HL-60/S4 treated with phorbol 12-myristate 13-acetate at 8.2 ng/mL for 4 days and 3 days (cell line): ENCODE data around the gene MRPL24.

Experiments
- in situ Hi-C: fragments of 300-500 bp; cut with MboI; formaldehyde crosslinking; loops from 2 replicates; pipeline ENCODE4 v1.15.0; 2022; ENCODE audit warnings: low sequenced_read_pairs

MRPL24 gene

GRCh38 chr1:156744786-156745419 lies 4.0 kb upstream of the MRPL24 start:
- in situ Hi-C loops = no loop called here

GRCh38 chr1:156744344-156744743 lies 3.5 kb upstream of the MRPL24 start:
- in situ Hi-C loops = no loop called here

DNA sequence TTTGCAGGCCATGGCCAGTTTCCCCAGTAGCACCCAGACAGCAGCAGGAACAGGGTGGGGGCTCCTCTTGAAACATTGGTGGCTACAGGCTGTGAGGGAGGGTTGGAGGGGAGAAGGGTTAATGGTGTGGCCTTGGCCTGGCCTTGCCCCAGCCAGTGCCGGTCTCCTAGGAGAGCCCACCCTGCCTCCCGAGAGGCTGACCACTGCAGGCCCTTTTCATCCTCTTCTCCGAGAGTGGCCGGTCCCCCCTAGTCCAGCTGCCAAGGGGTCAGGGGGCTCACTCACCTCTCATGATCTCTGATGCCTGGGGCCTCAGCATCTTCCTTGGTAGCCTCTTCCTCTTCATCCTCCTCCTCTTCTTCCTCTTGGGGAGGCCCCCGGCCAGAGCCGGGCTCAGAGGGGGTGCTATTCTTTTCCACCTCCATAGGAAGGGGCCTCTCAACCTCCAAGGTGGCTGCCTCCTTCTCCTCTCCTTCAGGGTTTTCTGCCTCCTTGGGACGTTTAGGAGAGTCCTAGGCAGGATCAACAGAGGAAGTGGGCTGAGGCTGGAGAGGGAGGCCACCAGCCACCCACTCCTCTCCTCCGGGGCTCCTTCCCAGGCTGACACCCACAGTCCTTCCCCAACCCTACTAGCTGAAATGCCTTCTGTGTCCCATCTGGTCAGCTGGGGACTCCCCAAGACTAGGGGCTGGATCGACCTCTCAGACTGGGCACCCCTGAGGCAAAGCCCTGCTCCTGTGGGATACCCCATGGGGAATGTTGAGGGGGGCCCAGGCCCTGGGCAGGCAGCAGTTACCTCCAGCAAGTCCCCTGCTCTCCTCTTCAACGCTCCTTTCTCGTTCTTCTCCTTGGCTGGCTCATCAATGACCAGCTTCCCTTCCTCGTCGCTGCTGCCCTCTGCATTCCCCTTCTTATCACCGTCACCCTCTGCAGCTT lies 2.7 kb upstream of the MRPL24 start:
- in situ Hi-C loops = no loop called here

- in situ Hi-C loops = no loop called here
Observed at GRCh38 chr1:156742801-156743200, 1.9 kb upstream of the MRPL24 start.

DNA sequence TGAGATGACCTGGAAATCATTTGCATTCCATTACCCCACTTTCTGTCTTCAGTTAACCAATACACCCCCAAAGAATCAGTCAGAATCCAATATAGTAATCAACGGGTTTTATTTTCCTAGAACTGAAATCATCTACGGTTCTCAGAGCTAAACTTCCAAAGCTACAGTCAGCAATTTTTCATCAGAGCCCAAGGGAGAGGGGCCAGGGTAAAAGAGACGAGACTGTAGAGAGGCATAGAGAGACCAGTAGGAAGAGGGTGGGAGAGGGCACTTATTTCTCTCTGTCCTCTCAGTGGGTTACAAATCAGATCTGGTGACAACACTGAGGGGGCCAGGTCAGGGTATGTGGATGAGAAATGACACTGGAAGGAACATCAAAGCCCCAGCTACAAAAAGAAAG lies 1.1 kb upstream of the MRPL24 start:
- in situ Hi-C loops = no loop called here

DNA sequence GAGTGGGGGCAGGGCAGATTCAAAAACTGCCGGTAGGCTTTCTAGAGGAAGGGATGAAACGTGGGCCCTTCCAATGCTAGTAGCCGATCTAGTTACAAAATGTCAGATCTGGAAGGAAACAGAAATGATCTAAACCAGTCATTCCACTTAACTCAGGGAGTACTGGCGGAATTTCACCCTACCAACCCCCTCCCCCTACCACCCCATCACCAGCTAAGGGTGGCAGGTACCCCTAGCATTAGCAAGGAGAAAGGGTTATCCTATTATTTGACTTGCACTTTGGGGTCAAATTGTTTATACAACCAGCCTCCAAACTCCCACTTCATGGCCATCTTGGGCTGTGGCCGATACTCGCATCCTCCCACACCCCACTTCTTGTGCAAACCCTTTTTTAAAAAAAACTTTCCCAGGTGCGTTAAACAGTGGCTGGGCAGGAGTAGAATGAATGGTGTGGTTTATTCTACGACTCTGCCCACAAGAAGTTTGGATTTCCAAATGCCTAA lies 644 bp upstream of the MRPL24 start:
- in situ Hi-C loops = no loop called here

DNA sequence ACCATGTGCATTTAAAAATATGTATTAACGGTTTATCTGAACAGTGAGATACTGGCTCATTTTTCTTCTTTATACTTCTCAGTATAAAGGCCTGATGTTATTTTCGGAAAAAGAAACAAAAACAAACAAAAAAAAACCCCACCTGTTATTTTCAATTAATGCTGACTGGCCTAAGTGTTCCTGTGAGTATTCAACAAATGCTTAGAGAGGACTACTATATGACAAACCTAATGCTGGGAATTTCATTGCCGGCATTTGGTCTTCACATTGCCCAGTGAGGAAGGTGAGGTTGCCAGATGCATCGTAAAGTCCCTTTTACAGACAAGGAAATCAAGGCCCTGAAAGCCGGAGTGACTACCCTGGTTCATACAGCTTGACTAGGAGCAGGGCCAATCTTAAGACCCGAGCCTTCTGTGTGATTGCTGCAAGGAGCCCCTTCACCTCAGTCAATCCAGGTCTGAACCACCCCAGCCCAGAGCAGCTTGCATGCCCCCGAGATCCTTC lies 599 bp downstream of the MRPL24 start:
- in situ Hi-C loops = no loop called here

DNA sequence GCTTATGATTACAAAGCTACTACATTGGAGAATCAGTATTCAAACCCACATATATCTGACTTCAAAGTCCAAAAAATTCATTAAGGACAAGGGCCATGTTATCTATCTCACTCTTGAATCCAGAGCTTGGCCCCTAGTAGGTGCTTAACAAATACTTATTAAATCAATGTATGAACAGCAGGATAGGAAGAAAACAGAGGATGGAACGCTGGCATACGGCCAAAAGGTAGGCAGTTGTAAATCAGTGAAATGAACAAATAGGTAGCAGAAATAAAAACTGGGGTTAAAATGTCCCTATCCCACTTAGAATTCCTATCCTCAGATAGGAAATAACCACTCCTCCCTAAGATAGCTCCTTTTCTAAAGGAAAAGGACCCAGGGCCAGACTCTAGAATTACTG lies 2.0 kb downstream of the MRPL24 start:
- in situ Hi-C loops = no loop called here

GRCh38 chr1:156738407-156738806 lies 2.5 kb downstream of the MRPL24 start:
- in situ Hi-C loops = no loop called here

- in situ Hi-C loops = no loop called here
Observed at GRCh38 chr1:156733989-156734584, 6.8 kb downstream of the MRPL24 start.

GRCh38 chr1:156728599-156729462 lies 12.1 kb downstream of the MRPL24 start, which contains the start of gene ISG20L2:
Gene ISG20L2 (minus strand): TSS chr1:156728766. CDS start chr1:156727652, 1,114 bp downstream.
- in situ Hi-C loops = no loop called here

DNA sequence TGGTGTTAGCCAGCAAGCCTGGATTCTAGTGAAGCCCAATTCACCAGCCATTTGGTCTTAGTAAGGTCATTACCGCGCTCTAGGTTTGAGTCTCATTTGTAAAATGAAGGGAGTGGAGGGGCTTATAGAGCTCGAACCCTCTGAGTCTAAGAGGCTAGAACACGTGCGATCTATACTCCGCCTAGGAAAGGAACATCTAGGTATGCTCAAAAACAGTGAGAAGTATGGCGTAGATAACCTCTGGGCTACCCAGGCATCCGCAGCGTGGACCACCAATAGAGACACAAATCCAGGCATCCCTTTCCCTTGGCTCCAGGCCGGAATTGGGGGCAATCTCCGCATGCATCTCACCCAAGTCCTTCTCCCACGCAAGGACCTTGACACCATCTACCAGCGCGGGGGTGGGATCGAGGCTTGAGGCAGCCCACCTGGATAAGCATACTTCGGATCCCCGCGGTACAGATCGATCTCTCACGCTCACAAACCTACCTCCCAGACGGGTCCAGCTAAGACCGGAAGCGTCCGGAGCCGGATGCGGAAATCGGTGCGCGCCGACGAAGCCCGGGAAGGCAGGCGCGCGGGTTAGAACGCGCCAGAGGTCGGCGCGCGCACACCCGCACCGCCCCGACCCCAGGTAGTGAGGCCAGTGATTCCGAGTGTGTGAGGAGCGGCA lies 12.8 kb downstream of the MRPL24 start, which contains the start of gene METTL25B:
Gene METTL25B (plus strand): TSS at position 544 of the 673 bp plus-strand sequence. CDS start 636 bp downstream, outside the sequence.
- in situ Hi-C loops = no loop called here

- in situ Hi-C loops = no loop called here
Observed at GRCh38 chr1:156727492-156727891, 13.4 kb downstream of the MRPL24 start.

DNA sequence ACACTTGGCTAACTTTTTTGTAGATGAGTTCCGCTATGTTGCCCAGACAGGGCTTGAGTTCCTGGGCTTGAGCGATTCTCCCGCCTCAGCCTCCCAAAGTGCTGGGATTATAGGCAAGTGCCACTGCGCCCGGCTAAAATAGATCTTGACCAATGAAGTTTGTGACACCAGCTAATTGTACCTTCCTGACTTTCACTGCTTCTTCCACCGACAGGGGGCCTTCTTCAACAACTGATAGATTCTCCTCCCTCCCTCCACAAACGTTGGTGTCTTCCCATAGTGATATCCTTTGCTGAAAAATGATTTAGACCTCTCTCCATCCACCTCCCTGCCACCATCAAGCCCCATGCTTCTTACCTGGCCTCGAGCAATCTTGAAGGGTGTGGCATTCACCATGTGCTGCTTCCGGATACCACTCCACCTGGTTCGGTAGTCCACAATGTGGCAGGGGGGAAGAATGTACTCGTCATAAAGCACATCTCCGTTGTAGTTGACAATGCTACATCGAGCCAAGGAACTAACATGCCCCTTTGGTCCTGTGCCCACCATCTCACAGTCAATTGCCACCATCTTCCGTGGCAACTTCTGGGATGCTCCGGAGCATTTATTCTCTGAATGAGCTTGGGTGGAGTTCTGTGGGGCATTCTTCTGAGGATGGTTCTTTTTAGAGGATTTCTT lies 14.2 kb downstream of the MRPL24 start:
- in situ Hi-C loops = no loop called here

DNA sequence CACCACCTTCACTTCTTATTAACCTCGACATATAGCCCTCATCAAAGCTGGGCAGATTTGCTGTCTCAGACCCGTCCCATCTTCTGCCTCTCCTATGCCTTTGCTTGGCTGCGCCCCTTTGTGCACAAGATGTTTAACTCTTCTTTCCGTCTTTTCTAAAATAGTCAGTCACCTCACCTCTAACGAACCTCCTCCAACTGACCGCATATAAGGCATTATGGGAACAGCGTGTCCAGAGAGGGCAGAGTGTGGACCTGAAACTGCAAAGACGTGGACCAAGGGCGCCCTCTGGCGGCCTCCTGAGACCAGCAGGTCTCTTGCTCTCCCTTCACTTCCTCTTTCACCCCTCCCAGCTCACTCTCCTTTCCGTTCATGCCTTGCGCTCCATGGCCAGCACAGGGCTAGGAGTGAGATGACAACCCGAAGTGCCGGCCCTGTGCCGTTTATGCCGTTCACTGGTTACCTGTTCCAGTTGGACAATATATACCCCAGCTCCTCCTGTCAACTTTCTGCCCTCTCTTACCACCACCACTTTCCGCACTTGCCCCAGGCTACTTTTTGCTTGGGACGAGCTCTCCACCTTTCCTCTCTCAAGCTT lies 15.1 kb downstream of the MRPL24 start:
- in situ Hi-C loops = no loop called here

DNA sequence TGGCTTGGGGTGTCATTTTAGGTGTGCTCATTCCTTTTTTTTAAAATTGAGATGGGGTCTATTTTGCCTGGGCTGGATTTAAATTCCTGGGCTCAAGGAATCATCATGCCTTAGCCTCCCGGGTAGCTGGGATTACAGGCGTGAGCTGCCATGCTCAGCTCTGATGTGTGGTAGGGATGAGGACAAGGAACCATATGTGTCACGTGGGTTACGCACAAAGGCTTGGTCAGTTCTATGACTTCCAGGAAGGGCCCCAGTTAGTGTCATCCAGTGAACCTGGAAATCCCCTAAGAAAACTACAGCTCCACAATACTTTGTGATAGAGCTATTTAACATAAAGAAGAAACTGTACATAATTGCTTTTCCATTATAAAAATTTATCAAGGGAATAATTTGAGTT lies 19.4 kb downstream of the MRPL24 start:
- in situ Hi-C loops = no loop called here

DNA sequence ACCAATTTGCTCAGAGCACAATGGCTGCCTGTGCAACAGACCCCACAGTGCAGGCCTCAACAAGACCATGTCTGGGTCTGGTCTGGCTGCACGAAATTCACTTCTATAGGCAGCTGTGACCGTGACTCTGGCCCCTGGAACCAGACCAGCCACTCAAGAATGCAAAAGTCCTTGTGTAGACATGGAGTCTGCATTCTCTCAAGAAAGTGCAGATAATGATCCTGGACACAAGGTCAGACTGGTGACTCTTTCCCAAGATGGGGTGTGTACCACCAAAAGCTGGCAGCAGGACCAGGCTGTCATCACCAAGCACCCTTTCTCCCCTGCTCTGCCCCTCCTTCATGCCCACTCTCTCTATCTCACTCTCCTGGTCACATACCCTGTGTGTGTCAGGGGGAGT lies 19.8 kb downstream of the MRPL24 start:
- in situ Hi-C loops = no loop called here

- in situ Hi-C loops = no loop called here
Observed at GRCh38 chr1:156717351-156717750, 23.5 kb downstream of the MRPL24 start.

GRCh38 chr1:156714830-156715229 lies 26.1 kb downstream of the MRPL24 start:
- in situ Hi-C loops = no loop called here
